ENCODE measurements around the gene PDXDC1.
"Not testable (repeated sequence)": the region's sequence is repeated elsewhere in the genome, so short reads cannot be mapped to it uniquely, and the experiment has no call there.

The PDXDC1 gene

DNA sequence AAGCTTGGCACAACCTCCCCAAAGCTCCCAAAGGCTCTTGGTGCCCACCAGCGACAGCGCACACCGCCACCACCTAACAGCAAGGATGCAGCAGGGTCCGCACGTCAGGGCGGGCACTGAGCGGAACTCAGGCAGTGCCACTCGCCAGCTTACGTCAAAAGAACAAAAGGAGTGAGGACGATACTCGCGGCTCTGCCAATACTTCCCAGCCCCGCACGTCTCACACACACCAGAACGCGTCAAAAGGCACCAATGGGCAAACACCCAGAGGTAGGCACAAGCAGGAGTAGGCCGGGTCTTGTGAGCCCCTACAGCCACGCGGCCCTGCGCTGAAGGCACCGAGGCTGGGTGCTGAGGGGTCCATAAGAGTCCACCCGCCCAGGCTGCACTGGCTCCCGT, 171.4 kb downstream of the PDXDC1 start:
- CTCF ChIA-PET, POLR2A ChIA-PET: not testable (repeated sequence)

DNA sequence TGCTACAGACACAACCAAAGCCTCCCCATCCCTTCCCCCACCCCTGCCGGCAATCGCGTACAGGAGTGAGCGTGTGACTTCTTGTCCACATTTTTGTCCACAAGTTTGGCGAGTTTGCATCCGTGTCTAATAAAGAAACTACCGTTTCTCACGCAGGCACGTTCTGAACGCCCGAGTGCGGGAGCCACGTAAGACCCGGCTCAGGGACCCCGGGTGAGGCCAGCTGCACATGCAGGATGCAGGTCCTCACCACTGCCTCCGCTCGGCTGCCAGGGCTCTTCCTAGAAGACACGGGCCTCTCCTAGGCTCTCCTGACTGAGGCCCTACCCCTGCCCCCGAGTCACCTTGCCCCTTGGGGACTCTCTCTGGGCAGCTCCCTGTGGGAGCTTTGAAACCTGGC, 174.0 kb downstream of the PDXDC1 start:
- DNase-seq (ENCODE audit: extremely low spot score); CTCF ChIA-PET; POLR2A ChIA-PET: not testable (repeated sequence)

More for the DNA sequence above, 171.4 kb downstream of the PDXDC1 start:
- DNase-seq (ENCODE audit: extremely low spot score), result not testable (repeated sequence)

DNA sequence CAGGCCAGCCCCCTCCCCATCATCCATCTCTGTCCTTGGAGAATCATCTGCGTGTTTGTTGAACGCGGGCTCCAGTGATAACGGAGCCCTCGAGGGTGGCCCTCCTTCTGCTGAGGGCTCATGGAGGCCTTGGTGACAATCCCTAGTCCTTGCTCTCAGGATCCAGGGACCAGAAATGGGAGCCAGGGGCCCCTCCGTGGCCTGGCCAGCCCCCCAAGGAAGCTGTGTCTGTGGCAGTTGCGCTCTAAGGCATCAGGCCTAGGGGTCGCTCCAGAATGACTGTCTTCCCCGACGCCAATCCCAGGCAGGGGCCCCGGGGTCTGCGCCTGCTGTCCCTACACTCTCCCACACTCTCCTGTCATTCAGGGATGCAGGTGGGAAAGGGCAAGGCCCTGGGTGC, 174.4 kb downstream of the PDXDC1 start:
- DNase-seq (ENCODE audit: extremely low spot score); CTCF ChIA-PET; POLR2A ChIA-PET: not testable (repeated sequence)

GRCh38 chr16:15154005-15154404, 179.2 kb downstream of the PDXDC1 start:
- DNase-seq (ENCODE audit: extremely low spot score); CTCF ChIA-PET; POLR2A ChIA-PET: not testable (repeated sequence)

GRCh38 chr16:15154650-15155562, 180.1 kb downstream of the PDXDC1 start:
- CTCF ChIA-PET, POLR2A ChIA-PET: not testable (repeated sequence)
- DNase-seq (ENCODE audit: extremely low spot score), result peak; percentile 88

DNA sequence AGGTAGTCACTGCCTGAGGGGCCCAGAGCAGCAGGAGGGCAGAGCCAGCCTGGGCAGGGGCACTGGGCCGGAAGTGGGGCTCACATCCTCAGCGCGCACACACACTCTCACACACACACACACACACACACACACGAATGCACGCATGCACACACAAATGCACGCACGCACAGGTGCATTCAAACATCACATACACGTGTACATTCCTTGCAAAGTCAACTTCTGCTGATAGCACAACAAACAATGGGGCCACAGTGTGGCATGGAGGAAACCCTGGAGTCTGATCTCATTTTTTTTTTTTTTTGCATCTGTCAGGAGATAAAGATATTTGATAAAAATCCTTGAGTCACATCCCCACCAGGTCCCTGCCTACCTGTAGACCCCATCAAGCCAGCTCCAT, 182.8 kb downstream of the PDXDC1 start:
- POLR2A ChIA-PET, CTCF ChIA-PET: not testable (repeated sequence)

DNA sequence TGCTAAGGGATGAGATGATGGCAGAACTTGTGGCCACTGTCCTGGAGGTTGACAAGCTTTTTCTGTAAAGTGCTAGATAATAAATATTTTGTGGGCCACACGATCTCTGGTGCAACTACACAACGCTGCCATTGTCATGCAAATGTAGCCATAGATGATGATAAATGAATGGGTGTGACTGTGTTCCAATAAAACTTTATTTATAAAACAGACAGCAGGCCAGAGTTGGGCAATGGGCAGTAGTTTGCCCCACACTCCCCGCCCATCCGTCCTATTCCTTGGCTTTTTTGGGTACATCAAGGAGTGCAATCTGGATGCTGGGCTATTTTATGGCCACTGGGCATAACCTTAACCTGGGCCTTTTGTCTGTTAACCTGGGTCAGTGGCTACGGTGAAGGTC, 184.8 kb downstream of the PDXDC1 start:
- CTCF ChIA-PET; POLR2A ChIA-PET; DNase-seq (ENCODE audit: extremely low spot score): not testable (repeated sequence)

More for the DNA sequence above, 182.8 kb downstream of the PDXDC1 start:
- not testable (repeated sequence) for DNase-seq (ENCODE audit: extremely low spot score)

- DNase-seq (ENCODE audit: extremely low spot score); POLR2A ChIA-PET; CTCF ChIA-PET: not testable (repeated sequence)
These were observed 185.7 kb downstream of the PDXDC1 start for GRCh38 chr16:15160571-15160970.

DNA sequence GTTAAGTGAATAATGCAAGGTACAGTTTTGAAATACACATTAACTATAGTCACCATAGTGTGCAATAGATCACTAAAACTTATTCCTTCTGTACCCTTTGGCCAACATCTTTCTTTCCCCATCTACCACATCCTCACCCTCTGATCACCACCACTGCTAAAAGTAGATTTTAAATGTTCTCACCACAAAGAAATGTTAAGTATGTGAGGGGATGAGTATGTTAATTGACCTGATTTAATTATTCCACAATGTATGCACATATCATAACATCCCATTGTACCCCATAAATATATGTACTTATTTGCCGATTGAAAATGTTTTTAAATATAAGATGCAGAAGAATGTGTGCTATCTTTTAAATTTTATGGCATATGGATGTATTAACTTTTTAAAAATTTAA, 188.2 kb downstream of the PDXDC1 start:
- CTCF ChIA-PET; POLR2A ChIA-PET; DNase-seq (ENCODE audit: extremely low spot score): not testable (repeated sequence)

DNA sequence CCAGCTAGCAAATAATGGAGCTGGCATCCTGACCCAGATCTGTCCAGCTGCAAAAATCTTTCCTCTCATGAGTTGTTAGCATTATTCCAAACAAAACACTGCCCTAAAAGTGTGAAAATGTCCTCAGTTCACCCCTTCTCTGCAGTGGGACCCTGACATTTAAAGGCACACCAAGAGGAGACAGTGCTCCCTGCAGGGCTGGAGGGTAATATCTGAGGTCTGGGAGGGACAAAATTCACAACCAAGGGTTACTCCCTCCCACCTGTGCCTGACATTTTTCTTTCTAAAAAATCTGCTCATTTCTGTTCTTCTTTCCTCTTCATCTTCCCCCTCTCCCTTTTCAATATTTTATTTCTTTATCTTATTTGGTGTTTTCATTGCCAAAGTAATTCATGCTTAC, 191.4 kb downstream of the PDXDC1 start:
- CTCF ChIA-PET; DNase-seq (ENCODE audit: extremely low spot score); POLR2A ChIA-PET: not testable (repeated sequence)

DNA sequence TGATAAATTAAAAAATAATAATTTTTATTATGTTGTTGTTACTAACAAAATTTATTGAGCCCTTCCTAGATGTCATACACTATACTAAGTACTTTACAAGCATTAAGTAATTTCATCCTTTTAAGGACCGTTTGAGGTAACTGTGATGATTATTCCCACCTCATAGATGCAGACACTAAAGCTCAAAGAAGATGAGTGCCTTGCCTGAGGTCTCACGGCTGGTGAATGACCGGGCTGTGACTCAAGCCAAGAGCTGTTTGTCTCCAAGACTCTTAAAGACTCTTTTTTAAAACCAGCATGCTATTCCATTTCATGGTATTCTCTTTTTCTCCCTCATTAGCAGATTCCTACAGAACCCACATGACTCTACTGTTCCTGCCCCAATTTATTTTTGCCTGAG, 193.5 kb downstream of the PDXDC1 start:
- DNase-seq (ENCODE audit: extremely low spot score); CTCF ChIA-PET; POLR2A ChIA-PET: not testable (repeated sequence)

- CTCF ChIA-PET; DNase-seq (ENCODE audit: extremely low spot score); POLR2A ChIA-PET: not testable (repeated sequence)
These were observed 194.3 kb downstream of the PDXDC1 start for GRCh38 chr16:15168953-15169652.

DNA sequence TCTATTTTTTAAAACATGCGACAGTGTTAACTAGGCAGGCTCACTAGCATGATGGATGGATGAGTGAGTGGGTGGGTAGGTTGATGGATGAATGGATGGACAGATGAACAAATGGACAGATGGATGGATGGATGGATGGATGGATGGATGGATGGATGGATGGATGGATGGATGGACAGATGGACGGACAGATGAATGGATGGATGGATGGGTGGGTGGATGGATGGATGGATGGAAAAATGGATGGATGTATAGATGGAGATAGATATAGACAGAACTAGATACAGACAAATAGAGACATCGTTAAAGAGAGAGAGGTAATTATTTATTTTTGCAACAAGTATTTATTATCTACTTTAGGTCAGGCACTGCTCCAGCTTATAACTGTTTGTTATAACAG, 205.1 kb downstream of the PDXDC1 start:
- CTCF ChIA-PET; DNase-seq (ENCODE audit: extremely low spot score); POLR2A ChIA-PET: not testable (repeated sequence)

DNA sequence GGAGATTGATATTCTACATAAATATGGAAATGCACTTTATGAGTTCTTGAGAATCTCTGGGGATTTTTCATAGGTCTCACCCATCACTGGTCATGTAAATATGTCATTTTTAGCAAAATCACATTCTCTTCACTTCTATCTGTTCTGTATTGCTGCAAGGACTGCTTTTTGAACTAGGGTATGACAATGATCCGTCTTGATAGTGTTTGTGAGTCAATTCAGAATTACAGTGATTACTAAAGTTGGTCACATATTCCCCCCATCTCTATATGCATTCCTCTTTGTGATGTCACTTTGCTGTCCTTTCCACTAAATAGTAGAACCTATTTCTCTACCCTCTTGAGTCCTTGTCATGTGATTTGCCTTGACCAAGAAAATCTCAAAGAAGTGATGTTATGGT, 206.1 kb downstream of the PDXDC1 start:
- CTCF ChIA-PET; DNase-seq (ENCODE audit: extremely low spot score); POLR2A ChIA-PET: not testable (repeated sequence)

GRCh38 chr16:15184000-15184399, 209.2 kb downstream of the PDXDC1 start:
- CTCF ChIA-PET; POLR2A ChIA-PET; DNase-seq (ENCODE audit: extremely low spot score): not testable (repeated sequence)
